KG1 (cell line): ENCODE data around the gene PTPRD.
A peak's percentile ranks its signal among the peaks of the same experiment; 100 is the strongest.

ENCODE experiments used
- DNase-seq: peaks from one replicate; lab custom pipeline; 2025; lab: John Stamatoyannopoulos, UW

PTPRD gene

GRCh38 chr9:10052916-10053315 is 559.9 kb downstream of the PTPRD start:
- DNase-seq, result no peak

- no peak for DNase-seq
Measured at GRCh38 chr9:10052181-10052580, 560.6 kb downstream of the PTPRD start.

GRCh38 chr9:10050016-10050415 is 562.8 kb downstream of the PTPRD start:
- no peak for DNase-seq

GRCh38 chr9:10048994-10049393 is 563.8 kb downstream of the PTPRD start:
- no peak for DNase-seq

- no peak for DNase-seq
Measured at GRCh38 chr9:10045598-10045997, 567.2 kb downstream of the PTPRD start.

- DNase-seq, result no peak
Measured at GRCh38 chr9:10041726-10042229, 571.0 kb downstream of the PTPRD start.

GRCh38 chr9:10036095-10036494 is 576.7 kb downstream of the PTPRD start:
- no peak for DNase-seq

- DNase-seq, result no peak
Measured at GRCh38 chr9:10032166-10032565, 580.6 kb downstream of the PTPRD start.

GRCh38 chr9:10026443-10026984 is 586.3 kb downstream of the PTPRD start:
- peak; percentile 63 for DNase-seq

- no peak for DNase-seq
Measured at GRCh38 chr9:10015755-10016154, 597.0 kb downstream of the PTPRD start.

GRCh38 chr9:10014889-10015288 is 597.9 kb downstream of the PTPRD start:
- DNase-seq, result no peak

- no peak for DNase-seq
Measured at GRCh38 chr9:10009401-10009800, 603.4 kb downstream of the PTPRD start.

- no peak for DNase-seq
Measured at GRCh38 chr9:10008101-10008799, 604.6 kb downstream of the PTPRD start.

GRCh38 chr9:10007356-10007755 is 605.4 kb downstream of the PTPRD start:
- DNase-seq, result no peak

GRCh38 chr9:10005206-10005605 is 607.6 kb downstream of the PTPRD start:
- no peak for DNase-seq

GRCh38 chr9:10003047-10003446 is 609.8 kb downstream of the PTPRD start:
- DNase-seq, result no peak

GRCh38 chr9:10000669-10001068 is 612.1 kb downstream of the PTPRD start:
- DNase-seq, result no peak

- peak; percentile 55 for DNase-seq
Measured at GRCh38 chr9:9998491-9999287, 614.1 kb downstream of the PTPRD start.

GRCh38 chr9:9997585-9997984 is 615.2 kb downstream of the PTPRD start:
- DNase-seq, result no peak

- no peak for DNase-seq
Measured at GRCh38 chr9:9996259-9996658, 616.5 kb downstream of the PTPRD start.

- no peak for DNase-seq
Measured at GRCh38 chr9:9992936-9993335, 619.9 kb downstream of the PTPRD start.

- no peak for DNase-seq
Measured at GRCh38 chr9:9973062-9973461, 639.7 kb downstream of the PTPRD start.

- no peak for DNase-seq
Measured at GRCh38 chr9:9970514-9970913, 642.3 kb downstream of the PTPRD start.
